Thymus (tissue), 11 donors: ENCODE data around the gene CDC26. TPM values are rescaled to one million over a fixed set of nuclear protein-coding genes. Genes with fewer than 3 reads are reported as not detected.

Experiments used
- DNase-seq, 9 donors: peaks; one replicate each; pipeline ENCODE4 v3.0.0-alpha.2; 2013; ENCODE audit warnings: low spot score in 9 of 9, low read depth in 6 of 9, missing footprints in 1 of 9
- H3K27ac ChIP-seq, 2 donors: one replicate each; pipeline ENCODE4 v1.5.1; 2013; ENCODE audit warnings: control low read depth in 1 of 2, low read depth in 1 of 2, low read length in 1 of 2, mild to moderate bottlenecking in 1 of 2, moderate library complexity in 1 of 2
- H3K27me3 ChIP-seq, 2 donors: one replicate each; pipeline ENCODE4 v1.5.1; 2013; ENCODE audit warnings: low read length in 1 of 2; ENCODE audit not compliant: control insufficient read depth in 2 of 2, insufficient read depth in 1 of 2
- H3K36me3 ChIP-seq, 2 donors: one replicate each; pipeline ENCODE4 v1.5.1; 2013; ENCODE audit warnings: low read length in 1 of 2, mild to moderate bottlenecking in 1 of 2, moderate library complexity in 1 of 2; ENCODE audit not compliant: control insufficient read depth in 2 of 2, insufficient read depth in 2 of 2
- H3K4me1 ChIP-seq, 2 donors: one replicate each; pipeline ENCODE4 v1.5.1; 2013; ENCODE audit warnings: low read length in 2 of 2; ENCODE audit not compliant: control insufficient read depth in 2 of 2, insufficient read depth in 2 of 2
- H3K4me3 ChIP-seq, 2 donors: one replicate each; pipeline ENCODE4 v1.5.1; 2013; ENCODE audit warnings: low read length in 2 of 2, control low read depth in 1 of 2, mild to moderate bottlenecking in 1 of 2
- H3K9me3 ChIP-seq, 2 donors: one replicate each; pipeline ENCODE4 v1.5.1; 2013; ENCODE audit warnings: low read length in 1 of 2, mild to moderate bottlenecking in 1 of 2; ENCODE audit not compliant: control insufficient read depth in 2 of 2, insufficient read depth in 1 of 2
- whole genome bisulfite sequencing: extraction: QIAGEN DNeasy Blood & Tissue Kit; methylation state at CpG from one replicate; pipeline ENCODE4 v1.1.7; 2013; 5-methylcytosine and 5-hydroxymethylcytosine counted together
- polyA plus RNA-seq: library from polyadenylated mRNA; stranded (reverse); fragments of 200-250 nt; gene quantifications from one replicate; pipeline ENCODE4 v1.2.3, GENCODE V29; 2013
- total RNA-seq: library from RNA; stranded (reverse); fragments of 120-200 nt; gene quantifications from one replicate; pipeline ENCODE4 v1.2.4, GENCODE V29; 2013
- donor health status: healthy.

Gene CDC26
- total and polyA plus RNA-seq, 2 donors: 45.2 to 45.5 TPM

- no peaks in the 10 kb centered on the region for H3K9me3 ChIP-seq
- peak within 1 kb of the TSS; percentile 59 to 92 for H3K4me3 ChIP-seq
- H3K27me3 ChIP-seq: no peaks in the 10 kb centered on the region
- H3K4me1 ChIP-seq: peaks cover 12 to 19% of the 10 kb centered on the region in 2 donors
- no peaks in the 10 kb centered on the region for H3K36me3 ChIP-seq
- H3K27ac ChIP-seq: peak within 1 kb of the TSS; percentile 82 to 85
- DNase-seq: peak; percentile 92 to 98 (median 97)
- under 1% methylated on average over 65 of the region's 65 CpGs for WGBS
Measured at GRCh38 chr9:113221003-113221799, 54.2 kb downstream of the CDC26 start, which contains the start of the genes FKBP15 and SLC31A1. Gene FKBP15, minus strand, starts transcription at chr9:113221277. Its CDS starts 34 bp downstream, at chr9:113221243. Gene SLC31A1, plus strand, starts transcription at chr9:113221544. Its CDS starts 34,605 bp downstream, at chr9:113256149.

DNA sequence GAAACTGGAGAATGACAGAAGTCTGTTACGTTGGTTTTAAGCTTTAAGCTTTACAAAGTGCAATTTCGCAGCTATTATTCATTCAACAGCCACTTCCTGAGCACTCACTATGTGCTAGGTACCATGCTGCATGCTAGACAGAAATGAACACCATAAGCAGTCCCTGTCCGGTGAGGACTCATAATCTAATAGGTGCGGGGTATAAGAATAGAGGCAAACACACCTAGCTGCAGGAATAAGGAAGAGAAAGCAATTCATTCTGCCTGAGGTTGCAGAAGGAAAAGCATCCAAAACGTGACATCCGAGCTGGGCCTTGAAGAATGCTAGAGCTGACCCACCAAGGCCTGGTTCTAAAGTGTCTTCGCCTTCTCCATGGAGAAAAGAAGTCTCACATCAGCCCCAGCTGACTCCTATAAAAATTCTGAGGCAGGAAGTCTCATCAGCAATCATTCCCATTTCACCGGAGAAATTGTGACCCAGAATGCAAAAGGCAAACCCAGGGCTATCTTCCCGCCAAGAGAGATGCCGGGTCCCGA is 54.8 kb downstream of the CDC26 start:
- H3K27ac ChIP-seq: peak overlapping the region; percentile 56 to 82
- H3K27me3 ChIP-seq: no peaks in the 10 kb centered on the region
- 12% methylated on average over 11 of the region's 11 CpGs for WGBS
- DNase-seq: no peak
- peak overlapping the region; percentile 59 to 92 for H3K4me3 ChIP-seq
- no peaks in the 10 kb centered on the region for H3K36me3 ChIP-seq
- H3K9me3 ChIP-seq: no peaks in the 10 kb centered on the region
- H3K4me1 ChIP-seq: peaks cover 12 to 19% of the 10 kb centered on the region in 2 donors

- Histone ChIP-seq H3K36me3 (no peaks in the 10 kb centered on the region), H3K4me1 (peaks cover 12 to 19% of the 10 kb centered on the region in 2 donors), H3K9me3 (no peaks in the 10 kb centered on the region), H3K27ac (peak overlapping the region in 1 of 2 donors; percentile 82), H3K4me3 (peak overlapping the region; percentile 59 to 92), H3K27me3 (no peaks in the 10 kb centered on the region)
- peak in 1 of 9 donors; percentile 26 for DNase-seq
- 46% methylated on average over 1 of the region's 1 CpG for WGBS
Measured at GRCh38 chr9:113219969-113220368, 55.4 kb downstream of the CDC26 start.

DNA sequence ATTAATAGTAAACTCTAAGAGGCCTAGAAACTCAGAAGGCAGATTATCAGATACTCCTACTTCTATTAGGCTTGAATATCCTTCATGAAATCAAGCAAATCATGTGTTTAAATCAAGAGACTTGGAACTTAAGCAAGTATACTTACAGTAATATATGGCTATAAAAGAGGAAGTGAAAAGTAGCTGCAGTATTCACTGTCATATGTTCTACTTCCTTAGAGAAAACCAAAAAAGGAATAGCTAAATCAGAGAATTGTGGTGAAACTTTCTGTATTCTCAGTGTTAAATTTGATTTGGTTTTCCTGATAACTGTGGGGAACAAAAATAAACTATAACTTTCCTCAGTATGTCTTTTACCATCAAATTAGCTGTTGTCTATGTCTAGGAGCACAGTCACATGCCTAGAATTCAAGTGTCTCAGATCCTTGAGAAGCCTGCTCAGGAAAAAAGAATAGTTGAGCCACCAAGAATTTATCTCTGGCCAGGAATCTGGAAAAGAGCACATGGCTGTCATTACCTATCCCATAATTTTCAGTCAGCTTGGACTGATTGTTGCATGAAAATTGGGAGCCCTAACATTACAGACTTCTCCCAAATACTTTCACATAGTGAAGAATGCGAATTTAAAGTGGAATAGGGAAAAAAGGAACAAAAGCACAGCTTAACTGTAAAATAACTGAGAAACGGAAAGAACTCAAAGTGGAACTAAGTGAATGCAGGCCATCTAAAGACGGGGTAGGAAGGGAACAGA is 56.0 kb downstream of the CDC26 start:
- 53% methylated on average over 3 of the region's 3 CpGs for WGBS
- Histone ChIP-seq H3K9me3 (no peaks in the 10 kb centered on the region), H3K36me3 (no peaks in the 10 kb centered on the region), H3K4me1 (peaks cover 12 to 19% of the 10 kb centered on the region in 2 donors), H3K27ac (no peak overlapping the region), H3K27me3 (no peaks in the 10 kb centered on the region), H3K4me3 (no peak overlapping the region)
- DNase-seq: peak in 1 of 9 donors; percentile 12

Other genes with a start within 250 kb of the CDC26 start
- 2.5 TPM for gene ZFP37, start 218.8 kb downstream of the CDC26 start, total RNA-seq
- 2.4 TPM for gene ZFP37, start 218.8 kb downstream of the CDC26 start, polyA plus RNA-seq
- gene SLC31A2, start 124.6 kb downstream of the CDC26 start, total RNA-seq: 11.8 TPM
- gene SLC31A2, start 124.6 kb downstream of the CDC26 start, polyA plus RNA-seq: 20.7 TPM
- 19.3 TPM for gene FKBP15, start 54.3 kb downstream of the CDC26 start, total RNA-seq
- gene FKBP15, start 54.3 kb downstream of the CDC26 start, polyA plus RNA-seq: 14.8 TPM
- gene SLC31A1, start 54.0 kb downstream of the CDC26 start, total RNA-seq: 5.4 TPM
- gene SLC31A1, start 54.0 kb downstream of the CDC26 start, polyA plus RNA-seq: 6.4 TPM
- 22.8 TPM for gene PRPF4, start 86 bp upstream of the CDC26 start, total RNA-seq
- 18.5 TPM for gene PRPF4, start 86 bp upstream of the CDC26 start, polyA plus RNA-seq
- gene RNF183, start 27.8 kb upstream of the CDC26 start, total RNA-seq: 0.24 TPM
- gene RNF183, start 27.8 kb upstream of the CDC26 start, polyA plus RNA-seq: 0.46 TPM
- gene WDR31, start 64.7 kb upstream of the CDC26 start, total RNA-seq: 0.76 TPM
- 1.3 TPM for gene WDR31, start 64.7 kb upstream of the CDC26 start, polyA plus RNA-seq
- gene BSPRY, start 74.0 kb upstream of the CDC26 start, total RNA-seq: 2.3 TPM
- 6.1 TPM for gene BSPRY, start 74.0 kb upstream of the CDC26 start, polyA plus RNA-seq
- gene HDHD3, start 101.4 kb upstream of the CDC26 start, total RNA-seq: 11.3 TPM
- 21.6 TPM for gene HDHD3, start 101.4 kb upstream of the CDC26 start, polyA plus RNA-seq
- gene ALAD, start 125.7 kb upstream of the CDC26 start, total RNA-seq: 12.7 TPM
- 29.9 TPM for gene ALAD, start 125.7 kb upstream of the CDC26 start, polyA plus RNA-seq
- gene POLE3, start 135.1 kb upstream of the CDC26 start, total RNA-seq: 78.9 TPM
- 47.8 TPM for gene POLE3, start 135.1 kb upstream of the CDC26 start, polyA plus RNA-seq
- gene C9orf43, start 135.2 kb upstream of the CDC26 start, total RNA-seq: 0.47 TPM
- gene C9orf43, start 135.2 kb upstream of the CDC26 start, polyA plus RNA-seq: 0.75 TPM
- 21.4 TPM for gene RGS3, start 188.2 kb upstream of the CDC26 start, total RNA-seq
- gene RGS3, start 188.2 kb upstream of the CDC26 start, polyA plus RNA-seq: 16.5 TPM